Activated CD8-positive, alpha-beta T cell treated with anti-CD3 and anti-CD28 coated beads for 36 hours (primary cell): Measurements from ENCODE around the gene TMEM184B. TPM values are rescaled to one million over a fixed set of nuclear protein-coding genes. Genes with fewer than 3 reads are reported as not detected.

ENCODE experiments used
- ATAC-seq: fragments of 200-7000 bp; cut with Tn5 transposase; one replicate; pipeline ENCODE4 v1.10.0; 2021; ENCODE audit warnings: mild to moderate bottlenecking, moderate library complexity
- CTCF ChIA-PET: fragments of 350-600 bp; sonication (Branson Sonifier 250); formaldehyde crosslinking; loops from one replicate; lab custom pipeline; 2021; ENCODE audit warnings: antibody characterized with exemption; lab: Charles Lee
- POLR2A ChIA-PET: fragments of 350-600 bp; sonication (Branson Sonifier 250); formaldehyde crosslinking; loops from one replicate; lab custom pipeline; 2021; ENCODE audit warnings: antibody characterized with exemption; lab: Charles Lee
- DNase-seq: peaks from one replicate; pipeline ENCODE4 v3.0.0-alpha.2; 2020
- H3K27ac Mint-ChIP-seq: one replicate; pipeline ENCODE4 v1.8.0; 2021; ENCODE audit warnings: mild to moderate bottlenecking, mixed read lengths
- H3K27me3 Mint-ChIP-seq: one replicate; pipeline ENCODE4 v1.8.0; 2021; ENCODE audit warnings: mixed read lengths
- H3K36me3 Mint-ChIP-seq: one replicate; pipeline ENCODE4 v1.8.0; 2021; ENCODE audit warnings: low read depth, mixed read lengths
- H3K4me1 Mint-ChIP-seq: one replicate; pipeline ENCODE4 v1.8.0; 2021; ENCODE audit warnings: low read depth, mixed read lengths
- H3K4me3 Mint-ChIP-seq: one replicate; pipeline ENCODE4 v1.8.0; 2021; ENCODE audit warnings: mild to moderate bottlenecking, moderate library complexity, mixed read lengths
- H3K9me3 Mint-ChIP-seq: one replicate; pipeline ENCODE4 v1.8.0; 2021; ENCODE audit warnings: mixed read lengths
- intact Hi-C: fragments of 100-400 bp; cut with micrococcal nuclease; formaldehyde crosslinking; loops from one replicate; pipeline ENCODE4 v1.10.0; 2022
- total RNA-seq, 2 experiments: library from RNA; stranded (reverse); gene quantifications; one replicate each; pipeline ENCODE4 v1.2.3, GENCODE V29; 2021
- TF ChIP-seq, protein P1 (sequence below): fragments of 200-600 bp; IDR thresholded peaks from one replicate; pipeline ENCODE4 v1.8.0; 2022; ENCODE audit warnings: antibody characterized with exemption, mild to moderate bottlenecking

Gene TMEM184B
- total RNA-seq, 2 experiments from 2014 or later = 15.7 to 16.8 TPM

DNA sequence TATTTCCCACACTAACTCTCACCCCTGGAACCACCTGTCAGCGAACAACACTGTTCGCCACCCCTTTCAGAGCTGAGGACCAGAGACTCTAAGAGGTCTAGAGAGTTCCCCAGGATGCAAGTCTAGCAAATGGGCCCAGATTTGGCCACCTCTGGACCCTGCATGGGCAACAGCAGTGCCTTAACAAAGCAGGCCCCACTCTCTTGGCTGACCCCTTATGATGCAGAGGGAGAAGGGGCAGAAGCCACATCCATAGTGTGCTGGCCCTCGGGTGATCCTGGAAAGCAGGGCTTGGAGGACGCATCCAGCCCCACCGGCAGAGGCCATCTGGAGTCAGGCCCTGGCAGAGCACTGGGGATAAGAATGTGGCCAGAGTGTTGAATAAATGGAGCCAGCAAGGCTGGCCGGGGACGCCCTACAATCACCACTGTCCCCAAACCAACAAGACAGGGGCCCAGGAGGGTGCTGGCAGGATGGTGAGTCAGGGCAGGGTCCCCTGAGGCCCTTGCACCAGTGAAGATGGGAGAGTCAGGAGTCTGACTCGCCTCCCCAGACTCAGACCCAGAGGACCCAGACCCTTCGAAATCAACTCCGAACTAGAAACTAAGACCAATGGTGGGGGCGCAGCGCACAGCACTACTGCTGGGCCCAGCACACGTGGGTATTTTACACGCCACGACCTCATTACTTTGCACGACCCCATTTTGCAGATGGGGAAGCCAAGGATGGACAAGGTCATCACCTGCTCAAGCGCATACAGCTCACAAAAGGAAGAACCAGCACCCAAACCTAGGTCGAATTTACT is 37.9 kb upstream of the TMEM184B start:
- H3K27me3 Mint-ChIP-seq = no peaks in the 10 kb centered on the region
- intact Hi-C loops = no loop called here
- H3K36me3 Mint-ChIP-seq = peaks cover 25% of the 10 kb centered on the region
- no peak for DNase-seq
- peaks cover 72% of the 10 kb centered on the region for H3K4me1 Mint-ChIP-seq
- H3K4me3 Mint-ChIP-seq = no peak overlapping the region
- TF ChIP-seq, protein P1, sequence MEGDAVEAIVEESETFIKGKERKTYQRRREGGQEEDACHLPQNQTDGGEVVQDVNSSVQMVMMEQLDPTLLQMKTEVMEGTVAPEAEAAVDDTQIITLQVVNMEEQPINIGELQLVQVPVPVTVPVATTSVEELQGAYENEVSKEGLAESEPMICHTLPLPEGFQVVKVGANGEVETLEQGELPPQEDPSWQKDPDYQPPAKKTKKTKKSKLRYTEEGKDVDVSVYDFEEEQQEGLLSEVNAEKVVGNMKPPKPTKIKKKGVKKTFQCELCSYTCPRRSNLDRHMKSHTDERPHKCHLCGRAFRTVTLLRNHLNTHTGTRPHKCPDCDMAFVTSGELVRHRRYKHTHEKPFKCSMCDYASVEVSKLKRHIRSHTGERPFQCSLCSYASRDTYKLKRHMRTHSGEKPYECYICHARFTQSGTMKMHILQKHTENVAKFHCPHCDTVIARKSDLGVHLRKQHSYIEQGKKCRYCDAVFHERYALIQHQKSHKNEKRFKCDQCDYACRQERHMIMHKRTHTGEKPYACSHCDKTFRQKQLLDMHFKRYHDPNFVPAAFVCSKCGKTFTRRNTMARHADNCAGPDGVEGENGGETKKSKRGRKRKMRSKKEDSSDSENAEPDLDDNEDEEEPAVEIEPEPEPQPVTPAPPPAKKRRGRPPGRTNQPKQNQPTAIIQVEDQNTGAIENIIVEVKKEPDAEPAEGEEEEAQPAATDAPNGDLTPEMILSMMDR = no peak
- H3K9me3 Mint-ChIP-seq = no peaks in the 10 kb centered on the region
- peak overlapping the region; percentile 71 for H3K27ac Mint-ChIP-seq
- CTCF ChIA-PET = no interaction called here
- no peak for ATAC-seq
- POLR2A ChIA-PET = interaction anchor here (1.0 to 1.1 kb wide), 2 partner anchors 14 to 16 kb away, joined by 4 read pairs; no protein-coding TSS in a partner anchor

DNA sequence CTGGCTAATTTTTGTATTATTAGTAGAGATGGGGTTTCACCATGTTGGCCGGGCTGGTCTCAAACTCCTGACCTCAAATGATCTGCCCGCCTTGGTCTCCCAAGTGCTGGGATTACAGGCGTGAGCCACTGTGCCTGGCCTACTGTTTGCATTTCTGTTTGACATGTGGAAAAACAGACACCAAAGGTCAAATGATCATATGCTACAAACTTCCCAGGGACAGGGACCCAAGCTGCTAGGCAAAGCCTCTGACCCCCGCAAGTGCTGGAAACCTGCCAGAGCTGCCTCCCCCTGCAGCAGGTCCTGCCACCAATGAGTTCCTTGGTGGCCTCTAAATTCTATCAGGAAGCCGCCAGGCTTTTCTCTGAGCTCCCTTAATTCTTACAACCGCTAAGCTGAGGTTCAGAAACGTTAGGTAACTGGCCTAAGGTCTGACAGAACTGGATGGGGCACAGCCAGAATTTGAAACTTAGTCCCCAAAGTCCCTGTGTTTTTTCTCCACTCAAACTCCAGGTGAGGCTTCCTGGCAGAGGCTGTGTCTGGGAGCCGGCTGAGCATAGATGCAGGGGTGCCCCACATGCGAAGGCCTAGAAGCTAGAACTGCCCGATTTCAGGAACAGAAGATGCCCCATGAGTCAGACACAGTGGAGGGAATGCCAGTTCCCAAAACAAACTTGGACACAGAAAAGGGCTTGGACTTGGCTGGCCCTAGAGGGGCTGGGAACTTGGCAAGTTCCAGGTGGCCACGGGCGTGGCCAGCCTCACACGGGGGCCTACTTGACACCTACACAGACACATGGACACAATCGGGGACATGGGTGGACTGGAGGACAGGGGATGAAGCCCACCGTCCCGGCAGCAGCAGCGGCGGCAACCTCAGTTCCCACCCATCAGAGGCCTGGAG is 37.1 kb upstream of the TMEM184B start:
- H3K4me1 Mint-ChIP-seq = peaks cover 69% of the 10 kb centered on the region
- no peaks in the 10 kb centered on the region for H3K9me3 Mint-ChIP-seq
- no peaks in the 10 kb centered on the region for H3K27me3 Mint-ChIP-seq
- no peak overlapping the region for H3K4me3 Mint-ChIP-seq
- intact Hi-C loops = no loop called here
- TF ChIP-seq, protein P1 = no peak
- DNase-seq (no peak), ATAC-seq (no peak)
- ChIA-PET CTCF (interaction anchor here (1.4 kb wide), 1 partner anchor 11 kb away, joined by 7 read pairs; no protein-coding TSS in a partner anchor), POLR2A (interaction anchor here (1.0 to 1.1 kb wide), 2 partner anchors 13 to 17 kb away, joined by 4 read pairs; no protein-coding TSS in a partner anchor)
- H3K27ac Mint-ChIP-seq = no peak overlapping the region
- peaks cover 24% of the 10 kb centered on the region for H3K36me3 Mint-ChIP-seq

DNA sequence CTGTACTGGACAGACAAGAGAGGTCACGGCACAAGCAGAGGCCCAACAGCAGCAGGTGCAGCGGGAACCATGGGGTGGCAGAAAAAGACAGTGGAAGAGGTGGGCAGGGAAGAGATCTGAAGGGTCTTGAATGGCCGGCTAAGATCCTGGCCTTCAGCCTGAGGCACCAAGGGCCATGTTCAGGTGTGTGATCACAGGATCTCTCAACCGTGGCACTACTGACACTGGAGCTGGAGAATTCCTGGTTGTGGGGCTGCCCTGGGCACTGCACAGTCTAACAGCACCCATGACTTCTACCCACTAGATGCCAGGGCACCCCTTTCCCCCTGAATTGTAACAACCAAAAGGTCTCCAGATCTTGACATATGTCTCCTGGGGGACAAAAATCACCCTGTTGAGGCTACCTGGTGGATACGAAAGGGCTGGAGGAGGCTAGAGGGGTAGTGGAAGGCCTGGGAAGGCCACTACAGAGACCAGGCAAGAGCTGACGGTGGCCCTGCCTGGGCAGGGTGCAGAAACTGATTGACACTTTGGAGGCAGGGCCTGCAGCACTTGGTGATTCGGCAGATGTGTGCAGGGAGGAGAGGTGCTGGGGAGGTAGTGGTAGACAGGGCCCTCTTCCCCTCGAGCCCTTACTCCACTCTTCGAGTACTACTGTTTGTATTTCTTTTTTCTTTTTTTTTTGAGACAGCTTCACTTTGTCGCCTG is 36.1 kb upstream of the TMEM184B start:
- peaks cover 64% of the 10 kb centered on the region for H3K4me1 Mint-ChIP-seq
- no peak overlapping the region for H3K4me3 Mint-ChIP-seq
- ChIA-PET POLR2A (no interaction called here), CTCF (interaction anchor here (1.4 kb wide), 1 partner anchor 10 kb away, joined by 7 read pairs; no protein-coding TSS in a partner anchor)
- H3K9me3 Mint-ChIP-seq = no peaks in the 10 kb centered on the region
- H3K27ac Mint-ChIP-seq = peak overlapping the region; percentile 34
- H3K36me3 Mint-ChIP-seq = peaks cover 27% of the 10 kb centered on the region
- ATAC-seq (no peak), DNase-seq (no peak)
- H3K27me3 Mint-ChIP-seq = no peaks in the 10 kb centered on the region
- intact Hi-C loops = no loop called here
- TF ChIP-seq, protein P1 = no peak

DNA sequence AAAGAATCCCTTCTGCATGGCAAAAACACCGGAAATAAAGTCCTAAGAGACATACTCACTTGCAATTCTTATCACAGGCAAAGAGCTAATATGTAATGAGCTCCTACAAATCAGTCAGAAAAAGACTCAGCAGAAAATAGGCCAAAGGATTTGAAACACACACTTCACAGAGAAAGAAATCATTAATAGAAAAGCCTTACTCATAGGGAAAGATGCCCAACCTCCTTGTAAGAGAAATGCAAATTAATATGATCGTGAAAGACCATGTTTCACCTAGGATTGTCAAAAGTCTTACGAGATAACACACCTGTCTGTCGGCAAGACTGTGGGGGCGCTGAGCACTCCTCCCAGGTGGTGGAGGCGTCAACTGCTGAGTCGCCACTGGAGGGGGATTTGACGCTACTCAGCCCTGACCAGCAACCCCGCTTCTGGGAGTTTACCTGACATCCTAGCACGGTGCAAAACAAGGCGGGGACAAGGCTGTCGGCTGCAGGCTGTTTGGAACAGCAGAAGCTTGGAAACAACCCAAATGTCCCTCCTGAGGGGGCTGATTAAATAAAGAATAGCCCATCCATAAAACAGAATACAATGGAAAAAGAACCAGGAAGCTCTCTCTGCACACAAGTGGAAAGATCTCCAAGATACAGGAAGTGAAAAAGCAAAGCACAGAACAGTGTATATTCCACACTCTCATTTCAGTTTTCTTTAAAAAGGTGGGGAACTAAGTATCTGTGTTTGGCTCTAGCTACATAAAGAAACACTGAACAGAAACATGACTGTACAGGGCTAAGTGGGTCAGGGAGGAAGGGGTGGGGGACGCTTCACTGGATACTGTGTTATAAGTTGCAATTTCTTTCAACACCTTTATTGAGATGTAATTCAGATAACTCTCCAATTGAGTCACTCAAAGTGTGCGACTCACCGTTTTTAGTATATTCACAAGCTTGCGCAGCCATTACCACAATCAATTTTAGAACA is 33.0 kb upstream of the TMEM184B start:
- intact Hi-C loops = no loop called here
- no peaks in the 10 kb centered on the region for H3K27me3 Mint-ChIP-seq
- peak overlapping the region; percentile 79 for H3K27ac Mint-ChIP-seq
- H3K4me1 Mint-ChIP-seq = peaks cover 36% of the 10 kb centered on the region
- peaks cover 32% of the 10 kb centered on the region for H3K36me3 Mint-ChIP-seq
- no peaks in the 10 kb centered on the region for H3K9me3 Mint-ChIP-seq
- H3K4me3 Mint-ChIP-seq = no peak overlapping the region
- POLR2A ChIA-PET = interaction anchor here (0.6 to 2.3 kb wide), 6 partner anchors 9 to 1636 kb away, joined by 3 to 6 read pairs (median 4); no protein-coding TSS in a partner anchor
- CTCF ChIA-PET = interaction anchor here (0.7 to 1.6 kb wide), 7 partner anchors 8 to 254 kb away, joined by 3 to 6 read pairs (median 3); no protein-coding TSS in a partner anchor
- DNase-seq (peak; percentile 60), ATAC-seq (peak; percentile 80)
- TF ChIP-seq, protein P1 = no peak
